Duodenal mucosa (tissue), 2 donors: ENCODE measurements around the gene ST3GAL4.
A peak's percentile ranks its signal among the peaks of the same experiment; 100 is the strongest.

Experiments
- H3K27ac ChIP-seq: one replicate; pipeline ENCODE4 v1.7.0; 2013; ENCODE audit warnings: low read depth, low read length
- H3K27me3 ChIP-seq, 2 donors: one replicate each; pipeline ENCODE4 v1.7.0; 2013; ENCODE audit warnings: low read length in 2 of 2, control low read depth in 1 of 2; ENCODE audit not compliant: insufficient read depth in 2 of 2, control insufficient read depth in 1 of 2
- H3K36me3 ChIP-seq, 2 donors: one replicate each; pipeline ENCODE4 v1.7.0; 2013; ENCODE audit warnings: low read length in 2 of 2, control low read depth in 1 of 2; ENCODE audit not compliant: insufficient read depth in 2 of 2, control insufficient read depth in 1 of 2
- H3K4me1 ChIP-seq, 2 donors: one replicate each; pipeline ENCODE4 v1.7.0; 2013; ENCODE audit warnings: low read length in 2 of 2, control low read depth in 1 of 2; ENCODE audit not compliant: insufficient read depth in 2 of 2, control insufficient read depth in 1 of 2
- H3K4me3 ChIP-seq, 2 donors: one replicate each; pipeline ENCODE4 v1.7.0; 2013; ENCODE audit warnings: low read length in 2 of 2, low read depth in 1 of 2
- H3K9ac ChIP-seq, 2 donors: one replicate each; pipeline ENCODE4 v1.7.0; 2013; ENCODE audit warnings: low read length in 2 of 2, low read depth in 1 of 2
- H3K9me3 ChIP-seq, 2 donors: one replicate each; pipeline ENCODE4 v1.7.0; 2013; ENCODE audit warnings: low read length in 2 of 2, control low read depth in 1 of 2; ENCODE audit not compliant: control insufficient read depth in 1 of 2

The ST3GAL4 gene

GRCh38 chr11:126313826-126314225, 41.7 kb upstream of the ST3GAL4 start:
- H3K4me3 ChIP-seq: no peak overlapping the region
- no peaks in the 10 kb centered on the region for H3K27me3 ChIP-seq
- no peak overlapping the region for H3K27ac ChIP-seq
- H3K36me3 ChIP-seq: peaks cover 0 to 13% of the 10 kb centered on the region in 2 donors
- H3K4me1 ChIP-seq: peaks cover 24 to 32% of the 10 kb centered on the region in 2 donors
- H3K9ac ChIP-seq: no peak overlapping the region
- H3K9me3 ChIP-seq: no peaks in the 10 kb centered on the region

GRCh38 chr11:126317432-126317755, 38.1 kb upstream of the ST3GAL4 start:
- Histone ChIP-seq H3K36me3 (peaks cover 0 to 7% of the 10 kb centered on the region in 2 donors), H3K27ac (no peak overlapping the region), H3K4me3 (peak overlapping the region in 1 of 2 donors; percentile 48), H3K27me3 (no peaks in the 10 kb centered on the region), H3K9me3 (no peaks in the 10 kb centered on the region), H3K4me1 (peaks cover 26 to 33% of the 10 kb centered on the region in 2 donors), H3K9ac (no peak overlapping the region)

GRCh38 chr11:126317756-126318573, 37.5 kb upstream of the ST3GAL4 start:
- Histone ChIP-seq H3K9me3 (no peaks in the 10 kb centered on the region), H3K27me3 (no peaks in the 10 kb centered on the region), H3K9ac (peak overlapping the region in 1 of 2 donors; percentile 39), H3K4me3 (peak overlapping the region; percentile 10 to 48), H3K36me3 (peaks cover 0 to 7% of the 10 kb centered on the region in 2 donors), H3K4me1 (peaks cover 22 to 32% of the 10 kb centered on the region in 2 donors), H3K27ac (peak overlapping the region; percentile 39)

GRCh38 chr11:126318574-126319373, 36.7 kb upstream of the ST3GAL4 start:
- peak overlapping the region in 1 of 2 donors; percentile 39 for H3K9ac ChIP-seq
- H3K36me3 ChIP-seq: peaks cover 0 to 6% of the 10 kb centered on the region in 2 donors
- peaks cover 22 to 25% of the 10 kb centered on the region in 2 donors for H3K4me1 ChIP-seq
- H3K27ac ChIP-seq: peak overlapping the region; percentile 39
- no peaks in the 10 kb centered on the region for H3K27me3 ChIP-seq
- no peaks in the 10 kb centered on the region for H3K9me3 ChIP-seq
- peak overlapping the region in 1 of 2 donors; percentile 48 for H3K4me3 ChIP-seq

- H3K4me1 ChIP-seq: peaks cover 22 to 25% of the 10 kb centered on the region in 2 donors
These were observed 36.1 kb upstream of the ST3GAL4 start for GRCh38 chr11:126319374-126319740.

DNA sequence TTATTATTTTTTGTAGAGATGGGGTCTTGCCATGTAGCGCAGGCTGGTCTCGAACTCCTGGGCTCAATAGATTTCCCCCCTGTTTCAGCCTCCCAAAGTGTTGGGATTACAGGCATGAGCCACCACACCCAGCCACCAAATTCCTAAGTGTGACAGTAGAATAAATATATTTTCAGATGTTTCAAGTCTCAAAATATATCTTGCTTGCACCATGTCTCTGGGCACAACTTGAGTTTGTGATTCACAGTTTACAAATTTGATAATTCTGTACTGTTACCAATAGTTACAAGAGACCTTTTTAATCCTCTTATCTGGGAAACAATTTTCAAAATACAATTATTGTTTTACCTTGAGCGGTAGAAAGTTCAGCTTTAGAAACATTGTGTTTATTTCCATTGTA, 32.5 kb upstream of the ST3GAL4 start:
- no peak overlapping the region for H3K9ac ChIP-seq
- H3K36me3 ChIP-seq: no peaks in the 10 kb centered on the region
- H3K27me3 ChIP-seq: no peaks in the 10 kb centered on the region
- peaks cover 17 to 18% of the 10 kb centered on the region in 2 donors for H3K4me1 ChIP-seq
- H3K27ac ChIP-seq: no peak overlapping the region
- H3K9me3 ChIP-seq: no peaks in the 10 kb centered on the region
- H3K4me3 ChIP-seq: no peak overlapping the region

More at GRCh38 chr11:126319374-126319740, 36.1 kb upstream of the ST3GAL4 start:
- Histone ChIP-seq H3K27me3 (no peaks in the 10 kb centered on the region), H3K4me3 (no peak overlapping the region), H3K9ac (no peak overlapping the region), H3K9me3 (no peaks in the 10 kb centered on the region), H3K27ac (no peak overlapping the region), H3K36me3 (no peaks in the 10 kb centered on the region)

- Histone ChIP-seq H3K27ac (no peak overlapping the region), H3K4me3 (no peak overlapping the region), H3K4me1 (peaks cover 0 to 4% of the 10 kb centered on the region in 2 donors), H3K27me3 (no peaks in the 10 kb centered on the region), H3K36me3 (peaks cover 11 to 14% of the 10 kb centered on the region in 2 donors), H3K9me3 (no peaks in the 10 kb centered on the region), H3K9ac (no peak overlapping the region)
These were observed 28.0 kb upstream of the ST3GAL4 start for GRCh38 chr11:126327281-126328000.

GRCh38 chr11:126328001-126328390, 27.5 kb upstream of the ST3GAL4 start:
- Histone ChIP-seq H3K9me3 (no peaks in the 10 kb centered on the region), H3K27me3 (no peaks in the 10 kb centered on the region), H3K36me3 (peaks cover 12 to 19% of the 10 kb centered on the region in 2 donors), H3K4me3 (no peak overlapping the region), H3K27ac (peak overlapping the region; percentile 17), H3K4me1 (peaks cover 0 to 4% of the 10 kb centered on the region in 2 donors), H3K9ac (no peak overlapping the region)

- Histone ChIP-seq H3K27me3 (no peaks in the 10 kb centered on the region), H3K9me3 (no peaks in the 10 kb centered on the region), H3K27ac (peak overlapping the region; percentile 17), H3K4me3 (no peak overlapping the region), H3K4me1 (peaks cover 0 to 4% of the 10 kb centered on the region in 2 donors), H3K9ac (no peak overlapping the region), H3K36me3 (peaks cover 12 to 21% of the 10 kb centered on the region in 2 donors)
These were observed 27.0 kb upstream of the ST3GAL4 start for GRCh38 chr11:126328444-126328843.
